Loucy (cell line): ENCODE data around the gene ZNF385B.

Experiments
- H2AFZ ChIP-seq: fragments of 200-600 bp; sonication (generic); 2 replicates; pipeline ENCODE4 v1.6.0; 2016; ENCODE audit warnings: antibody characterized with exemption, mild to moderate bottlenecking, low read length, moderate library complexity
- H3F3A ChIP-seq: fragments of 200-600 bp; 2 replicates; pipeline ENCODE4 v1.6.0; 2016; ENCODE audit warnings: antibody characterized with exemption, low read depth, mild to moderate bottlenecking
- H3K27me3 ChIP-seq: fragments of 200-600 bp; sonication (generic); 2 replicates; pipeline ENCODE4 v1.6.1; 2014; ENCODE audit warnings: low read length, mild to moderate bottlenecking; ENCODE audit not compliant: insufficient read depth, poor library complexity, severe bottlenecking
- H3K36me3 ChIP-seq: fragments of 200-600 bp; sonication (generic); 2 replicates; pipeline ENCODE4 v1.6.1; 2016; ENCODE audit warnings: low read length; ENCODE audit not compliant: insufficient read depth
- H3K4me1 ChIP-seq: fragments of 200-600 bp; sonication (generic); 2 replicates; pipeline ENCODE4 v1.5.1; 2014; ENCODE audit warnings: low read length, mild to moderate bottlenecking; ENCODE audit not compliant: insufficient read depth, poor library complexity, severe bottlenecking
- H3K4me2 ChIP-seq: fragments of 200-600 bp; sonication (generic); 2 replicates; pipeline ENCODE4 v1.6.0; 2014; ENCODE audit warnings: antibody characterized with exemption, low read length, low read depth, mild to moderate bottlenecking; ENCODE audit not compliant: poor library complexity, severe bottlenecking
- H3K4me3 ChIP-seq: fragments of 200-600 bp; sonication (generic); 2 replicates; pipeline ENCODE4 v1.5.1; 2014; ENCODE audit warnings: low read length, mild to moderate bottlenecking, mixed read lengths; ENCODE audit not compliant: poor library complexity, severe bottlenecking
- H3K79me2 ChIP-seq: fragments of 200-600 bp; sonication (generic); 2 replicates; pipeline ENCODE4 v1.6.1; 2014; ENCODE audit warnings: low read length; ENCODE audit not compliant: insufficient read depth
- H3K9ac ChIP-seq: fragments of 200-600 bp; sonication (generic); 2 replicates; pipeline ENCODE4 v1.6.0; 2014; ENCODE audit warnings: mild to moderate bottlenecking, low read depth, low read length, moderate library complexity; ENCODE audit not compliant: poor library complexity, severe bottlenecking
- H3K9me2 ChIP-seq: fragments of 200-600 bp; sonication (generic); replicated peaks from 2 replicates; pipeline ENCODE4 v1.6.1; 2016; ENCODE audit warnings: low read depth, low read length, mixed read lengths
- H3K9me3 ChIP-seq: fragments of 200-600 bp; sonication (generic); 2 replicates; pipeline ENCODE4 v1.6.1; 2014; ENCODE audit warnings: mild to moderate bottlenecking, antibody characterized with exemption, low read length, low read depth; ENCODE audit not compliant: insufficient read depth
- H4K20me1 ChIP-seq: fragments of 200-600 bp; sonication (generic); 2 replicates; pipeline ENCODE4 v1.6.0; 2014; ENCODE audit warnings: antibody characterized with exemption, low read length, mild to moderate bottlenecking; ENCODE audit not compliant: insufficient read depth, poor library complexity, severe bottlenecking
- EZH2phosphoT487 ChIP-seq: fragments of 200-600 bp; IDR thresholded peaks from 2 replicates; pipeline ENCODE4 v1.6.1; 2018; ENCODE audit warnings: antibody characterized with exemption, mild to moderate bottlenecking, moderate library complexity, borderline replicate concordance
- TF ChIP-seq, protein P1 (sequence below): fragments of 200-600 bp; sonication (generic); conservative IDR thresholded peaks from 2 replicates; pipeline ENCODE4 v1.5.1; 2014; ENCODE audit warnings: mild to moderate bottlenecking, antibody characterized with exemption, low read length

ZNF385B gene

DNA sequence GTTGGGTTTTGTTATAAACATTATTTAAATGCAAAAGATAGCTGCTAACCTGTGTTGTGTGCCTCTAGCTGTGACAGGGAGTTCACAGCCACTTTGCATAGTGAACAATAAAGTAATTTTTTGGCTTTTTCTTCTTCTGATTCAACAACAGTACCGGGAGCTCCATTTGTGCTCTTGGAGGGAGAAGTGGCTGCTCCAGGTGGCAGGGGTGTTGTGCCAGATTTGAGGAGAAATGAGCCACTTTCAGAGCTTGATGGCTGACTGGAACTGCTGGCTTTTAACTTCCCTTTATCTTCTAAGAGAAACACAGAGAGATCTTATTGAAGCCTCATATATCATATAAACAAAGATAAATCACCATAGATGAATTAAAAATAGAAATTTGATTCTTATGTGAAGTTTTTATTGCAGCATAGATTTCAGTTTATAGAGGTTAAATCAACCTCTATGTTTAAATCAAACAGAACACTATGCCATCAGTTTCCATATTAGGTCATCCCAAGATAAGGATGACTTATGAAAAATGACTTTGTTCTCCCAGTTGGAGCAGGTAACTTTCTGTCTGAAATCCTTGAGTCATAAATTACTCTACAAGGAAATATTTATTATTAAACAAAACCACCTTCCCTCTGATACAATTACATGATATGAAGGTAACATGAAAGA lies 414.8 kb downstream of the ZNF385B start:
- Histone ChIP-seq H3K36me3 (no peaks in the 10 kb centered on the region), H2AFZ (no peak overlapping the region), H3K9me3 (no peaks in the 10 kb centered on the region), H3K9ac (no peak overlapping the region), H3K27me3 (no peaks in the 10 kb centered on the region), H3K4me1 (no peaks in the 10 kb centered on the region), H3F3A (no peaks in the 10 kb centered on the region), H3K4me3 (no peak overlapping the region), H4K20me1 (no peaks in the 10 kb centered on the region), H3K4me2 (no peak overlapping the region), H3K79me2 (no peaks in the 10 kb centered on the region), H3K9me2 (no peaks in the 10 kb centered on the region)
- TF ChIP-seq, protein P1, sequence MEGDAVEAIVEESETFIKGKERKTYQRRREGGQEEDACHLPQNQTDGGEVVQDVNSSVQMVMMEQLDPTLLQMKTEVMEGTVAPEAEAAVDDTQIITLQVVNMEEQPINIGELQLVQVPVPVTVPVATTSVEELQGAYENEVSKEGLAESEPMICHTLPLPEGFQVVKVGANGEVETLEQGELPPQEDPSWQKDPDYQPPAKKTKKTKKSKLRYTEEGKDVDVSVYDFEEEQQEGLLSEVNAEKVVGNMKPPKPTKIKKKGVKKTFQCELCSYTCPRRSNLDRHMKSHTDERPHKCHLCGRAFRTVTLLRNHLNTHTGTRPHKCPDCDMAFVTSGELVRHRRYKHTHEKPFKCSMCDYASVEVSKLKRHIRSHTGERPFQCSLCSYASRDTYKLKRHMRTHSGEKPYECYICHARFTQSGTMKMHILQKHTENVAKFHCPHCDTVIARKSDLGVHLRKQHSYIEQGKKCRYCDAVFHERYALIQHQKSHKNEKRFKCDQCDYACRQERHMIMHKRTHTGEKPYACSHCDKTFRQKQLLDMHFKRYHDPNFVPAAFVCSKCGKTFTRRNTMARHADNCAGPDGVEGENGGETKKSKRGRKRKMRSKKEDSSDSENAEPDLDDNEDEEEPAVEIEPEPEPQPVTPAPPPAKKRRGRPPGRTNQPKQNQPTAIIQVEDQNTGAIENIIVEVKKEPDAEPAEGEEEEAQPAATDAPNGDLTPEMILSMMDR = no peak
- no peak for TF ChIP-seq EZH2phosphoT487

DNA sequence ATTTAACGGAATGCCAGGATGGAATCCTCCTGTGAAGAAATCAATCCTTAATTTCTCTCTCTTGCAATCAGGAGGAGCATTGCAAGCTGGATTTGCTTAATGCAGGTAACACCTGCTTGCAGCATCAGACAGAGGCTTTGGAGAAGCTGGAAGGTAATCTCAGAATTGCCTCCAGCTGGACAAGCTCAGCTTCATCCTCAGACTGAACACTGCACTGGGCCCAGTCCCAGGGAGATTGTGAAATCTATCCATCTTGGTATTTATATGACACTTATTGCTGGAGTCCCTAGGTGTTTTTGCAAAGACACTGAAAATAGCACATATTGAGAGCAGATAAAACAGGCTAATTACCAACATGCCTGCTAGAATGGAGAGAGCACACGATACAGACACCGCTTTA lies 417.4 kb downstream of the ZNF385B start:
- no peak overlapping the region for H3K4me2 ChIP-seq
- H3K9me3 ChIP-seq = no peaks in the 10 kb centered on the region
- no peaks in the 10 kb centered on the region for H3K36me3 ChIP-seq
- no peaks in the 10 kb centered on the region for H3K27me3 ChIP-seq
- no peaks in the 10 kb centered on the region for H3K4me1 ChIP-seq
- H4K20me1 ChIP-seq = no peaks in the 10 kb centered on the region
- no peak overlapping the region for H2AFZ ChIP-seq
- H3K79me2 ChIP-seq = no peaks in the 10 kb centered on the region
- no peak overlapping the region for H3K9ac ChIP-seq
- no peak overlapping the region for H3K4me3 ChIP-seq
- H3F3A ChIP-seq = no peaks in the 10 kb centered on the region
- no peak for TF ChIP-seq EZH2phosphoT487
- TF ChIP-seq, protein P1 = no peak
- no peaks in the 10 kb centered on the region for H3K9me2 ChIP-seq

DNA sequence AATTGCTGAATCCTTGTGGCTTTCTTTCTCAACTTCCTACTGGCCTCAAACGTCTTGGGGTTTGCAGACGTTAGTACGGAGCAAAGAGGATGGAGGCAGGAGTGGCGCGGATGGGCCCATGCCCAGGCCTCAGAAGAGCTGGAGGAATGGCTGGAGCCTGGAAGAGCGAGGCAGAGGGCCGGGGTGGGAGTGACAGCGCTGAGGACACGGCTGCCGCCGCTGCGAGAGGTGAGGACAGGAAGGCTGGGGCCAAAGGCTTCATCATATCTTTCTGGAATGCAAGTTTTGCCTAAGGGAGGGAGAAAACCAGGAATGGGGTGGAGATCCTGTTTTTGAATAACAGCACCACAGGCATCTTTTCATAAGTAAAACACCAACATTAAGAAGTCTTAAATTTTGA lies 418.2 kb downstream of the ZNF385B start:
- H3K79me2 ChIP-seq = no peaks in the 10 kb centered on the region

More for the DNA sequence above, 418.2 kb downstream of the ZNF385B start:
- no peaks in the 10 kb centered on the region for H3K9me2 ChIP-seq
- no peaks in the 10 kb centered on the region for H3K9me3 ChIP-seq
- H3K9ac ChIP-seq = no peak overlapping the region
- no peak for TF ChIP-seq EZH2phosphoT487
- TF ChIP-seq, protein P1 = no peak
- H3F3A ChIP-seq = no peaks in the 10 kb centered on the region
- no peaks in the 10 kb centered on the region for H4K20me1 ChIP-seq
- H3K27me3 ChIP-seq = no peaks in the 10 kb centered on the region
- no peak overlapping the region for H3K4me2 ChIP-seq
- no peak overlapping the region for H3K4me3 ChIP-seq
- H3K36me3 ChIP-seq = no peaks in the 10 kb centered on the region
- no peak overlapping the region for H2AFZ ChIP-seq
- no peaks in the 10 kb centered on the region for H3K4me1 ChIP-seq
